HG02678 (cell line): ENCODE measurements around the gene KRTAP20-3.

ENCODE experiments used
- ATAC-seq: cut with Tn5 transposase; IDR thresholded peaks from one replicate; pipeline ENCODE4 v1.9.1; 2021; ENCODE audit warnings: mild to moderate bottlenecking, moderate library complexity; ENCODE audit not compliant: unreplicated experiment

KRTAP20-3 gene

DNA sequence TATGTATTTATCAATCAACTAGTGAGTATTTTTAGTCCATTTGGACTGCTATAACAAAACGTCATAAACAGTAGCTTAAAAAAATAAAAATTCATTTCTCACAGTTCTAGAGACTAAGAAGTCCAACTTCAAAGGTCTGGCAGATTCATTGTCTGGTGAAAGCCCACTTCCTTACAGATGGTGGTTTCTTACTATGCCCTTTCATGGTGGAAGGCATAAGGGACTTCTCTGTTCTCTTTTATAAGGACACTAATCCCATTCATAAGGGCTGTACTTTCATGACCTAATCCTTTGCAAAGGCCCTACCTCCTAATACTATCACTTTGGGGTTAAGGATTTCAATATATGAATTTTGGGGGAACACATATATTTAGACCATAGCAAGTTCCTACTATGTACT is 37.9 kb downstream of the KRTAP20-3 start:
- no peak for ATAC-seq

- ATAC-seq, result no peak
Measured at GRCh38 chr21:30684506-30684905, 41.8 kb downstream of the KRTAP20-3 start.

GRCh38 chr21:30689822-30690221 is 47.2 kb downstream of the KRTAP20-3 start:
- no peak for ATAC-seq
